LHCN-M2 (cell line): ENCODE results near the gene COL12A1. TPM values are rescaled to one million over a fixed set of nuclear protein-coding genes. Genes with fewer than 3 reads are reported as not detected.
"Not testable (repeated sequence)": the region's sequence is repeated elsewhere in the genome, so short reads cannot be mapped to it uniquely, and the experiment has no call there.

Experiments
- DNase-seq: peaks from one replicate; pipeline ENCODE4 v3.0.0-alpha.2; 2012; ENCODE audit warnings: low read depth
- total RNA-seq: library from RNA; depleted of rRNA; stranded (reverse); fragments of >200 nt; gene quantifications from 2 replicates; pipeline ENCODE4 v1.2.3, GENCODE V29; 2014

Gene COL12A1
- total RNA-seq, 1 experiment from 2014 or later, result 31.5 TPM

- no peak for DNase-seq
Observed at GRCh38 chr6:75213112-75213511, 7.3 kb upstream of the COL12A1 start.

- no peak for DNase-seq
Observed at GRCh38 chr6:75211920-75212590, 6.2 kb upstream of the COL12A1 start.

GRCh38 chr6:75210885-75211739, 5.3 kb upstream of the COL12A1 start:
- peak; percentile 66 for DNase-seq

- no peak for DNase-seq
Observed at GRCh38 chr6:75209184-75209723, 3.4 kb upstream of the COL12A1 start.

GRCh38 chr6:75208298-75209183, 2.7 kb upstream of the COL12A1 start:
- DNase-seq, result peak; percentile 79

GRCh38 chr6:75206576-75207342, 906 bp upstream of the COL12A1 start:
- no peak for DNase-seq

- DNase-seq, result peak; percentile 58
Observed at GRCh38 chr6:75204959-75205775, 686 bp downstream of the COL12A1 start.

- peak; percentile 92 for DNase-seq
Observed at GRCh38 chr6:75204217-75204958, 1.5 kb downstream of the COL12A1 start.

- DNase-seq, result peak; percentile 25
Observed at GRCh38 chr6:75203721-75204120, 2.1 kb downstream of the COL12A1 start.

- no peak for DNase-seq
Observed at GRCh38 chr6:75202676-75203131, 3.1 kb downstream of the COL12A1 start.

- no peak for DNase-seq
Observed at GRCh38 chr6:75201901-75202672, 3.8 kb downstream of the COL12A1 start.

- no peak for DNase-seq
Observed at GRCh38 chr6:75201021-75201420, 4.8 kb downstream of the COL12A1 start.

GRCh38 chr6:75199889-75200288, 6.0 kb downstream of the COL12A1 start:
- no peak for DNase-seq

GRCh38 chr6:75196081-75196687, 9.7 kb downstream of the COL12A1 start:
- peak; percentile 83 for DNase-seq

GRCh38 chr6:75188221-75188925, 17.5 kb downstream of the COL12A1 start:
- no peak for DNase-seq

GRCh38 chr6:75186581-75186980, 19.3 kb downstream of the COL12A1 start:
- DNase-seq, result not testable (repeated sequence)

- DNase-seq, result no peak
Observed at GRCh38 chr6:75183099-75183541, 22.7 kb downstream of the COL12A1 start.
